Right lobe of liver (tissue), 6 donors: ENCODE data around the gene OR2AE1. TPM values are rescaled to one million over a fixed set of nuclear protein-coding genes. Genes with fewer than 3 reads are reported as not detected.
"Not testable (repeated sequence)": the region's sequence is repeated elsewhere in the genome, so short reads cannot be mapped to it uniquely, and the experiment has no call there.

ENCODE experiments used
- ATAC-seq, 4 donors: fragments of 200-7000 bp; cut with Tn5 transposase; one replicate each; pipeline ENCODE4 v1.9.1; 2020; ENCODE audit warnings: mild to moderate bottlenecking in 4 of 4, moderate library complexity in 4 of 4
- DNase-seq, 3 donors: peaks; one replicate each; pipeline ENCODE4 v3.0.0-alpha.2; 2020
- H3K27ac ChIP-seq, 3 donors: fragments of 200-600 bp; one replicate each; pipeline ENCODE4 v1.8.0; 2022
- H3K27me3 ChIP-seq, 2 donors: fragments of 200-600 bp; one replicate each; pipeline ENCODE4 v1.8.0; 2022
- H3K36me3 ChIP-seq, 4 donors: fragments of 200-600 bp; sonication (generic) in 1 of 4; one replicate each; pipeline versions ENCODE4 v1.5.1 to v1.8.0; 2017 to 2022; ENCODE audit warnings: control low read depth in 1 of 4
- H3K4me1 ChIP-seq, 4 donors: fragments of 200-600 bp; sonication (generic) in 1 of 4; one replicate each; pipeline versions ENCODE4 v1.5.1 to v1.8.0; 2017 to 2022; ENCODE audit warnings: control low read depth in 1 of 4
- H3K4me3 ChIP-seq, 3 donors: fragments of 200-600 bp; one replicate each; pipeline ENCODE4 v1.8.0; 2022
- H3K9me3 ChIP-seq, 4 donors: fragments of 200-600 bp; sonication (generic) in 1 of 4; one replicate each; pipeline versions ENCODE4 v1.5.1 to v1.8.0; 2017 to 2022; ENCODE audit warnings: control low read depth in 1 of 4
- POLR2A ChIP-seq: fragments of 450-650 bp; IDR thresholded peaks from one replicate; pipeline ENCODE4 v1.6.1; 2017; ENCODE audit warnings: antibody characterized with exemption, mild to moderate bottlenecking
- WGBS: methylation state at CpG from one replicate; pipeline ENCODE4 v1.1.6; 2018; ENCODE audit warnings: low coverage, low lambda C conversion rate; ENCODE audit not compliant: insufficient coverage; ENCODE audit errors: missing lambda C conversion rate; 5-methylcytosine and 5-hydroxymethylcytosine counted together
- intact Hi-C, 2 donors: fragments of 100-400 bp; cut with DNase I; formaldehyde crosslinking; loops; one replicate each; pipeline versions ENCODE4 v1.11.2 to v1.14.1; 2022
- total RNA-seq, 6 experiments: library from RNA; depleted of rRNA in 2 of 6; stranded (reverse); fragments of >200 nt in 2 of 6; fragmentation: NEBNext Ultra II Directional in 3 of 6; extraction: Animal tissue kit (Norgen Biotek cat#: 25700) in 3 of 6; gene quantifications; one replicate each; pipeline versions ENCODE4 v1.1.0 to v1.2.4, GENCODE V29; 2016 to 2023
- TF ChIP-seq, protein P1 (sequence below), 4 donors: fragments of 200-600 bp in 3 of 4; fragments of 450-650 bp in 1 of 4; IDR thresholded peaks; one replicate each; pipeline versions ENCODE4 v1.5.1 to v1.8.0; 2016 to 2022; ENCODE audit warnings: antibody characterized with exemption in 4 of 4, mild to moderate bottlenecking in 2 of 4
- donor health status: DM: no; HTN: yes; CAD: no.
- donor health status: DM: no; HTN: no; CAD: no.
- donor health status: DM: no; HTN: no; CAD: no.
- donor health status: DM: no; HTN: yes; CAD: no.
- donor health status: DM: no; HTN: yes; CAD: no.

Gene OR2AE1
- total RNA-seq, 6 experiments from 2014 or later = not detected

DNA sequence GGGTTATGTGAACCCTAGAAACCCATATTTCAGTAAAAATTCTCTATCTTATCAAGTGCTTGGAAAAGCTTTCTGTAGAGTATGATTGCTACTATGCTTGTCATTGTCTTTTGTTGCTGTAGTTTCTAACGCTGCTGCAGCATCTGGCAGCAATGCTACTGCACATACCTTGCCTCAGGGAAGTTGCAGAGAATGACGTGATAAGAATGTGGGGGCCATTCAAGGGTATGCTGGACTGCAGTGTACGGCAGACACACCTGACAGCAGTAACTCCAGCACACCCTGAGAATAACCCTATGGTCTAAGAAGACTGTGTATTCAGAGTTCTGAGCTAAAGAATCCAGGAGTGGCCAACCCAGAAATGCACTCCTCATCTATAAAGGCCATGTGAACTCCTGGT is 22.0 kb upstream of the OR2AE1 start:
- peaks cover 5 to 41% (median 20%) of the 10 kb centered on the region in 4 donors for H3K36me3 ChIP-seq
- H3K4me3 ChIP-seq = no peak overlapping the region
- no peaks in the 10 kb centered on the region for H3K27me3 ChIP-seq
- TF ChIP-seq POLR2A = no peak
- TF ChIP-seq, protein P1, sequence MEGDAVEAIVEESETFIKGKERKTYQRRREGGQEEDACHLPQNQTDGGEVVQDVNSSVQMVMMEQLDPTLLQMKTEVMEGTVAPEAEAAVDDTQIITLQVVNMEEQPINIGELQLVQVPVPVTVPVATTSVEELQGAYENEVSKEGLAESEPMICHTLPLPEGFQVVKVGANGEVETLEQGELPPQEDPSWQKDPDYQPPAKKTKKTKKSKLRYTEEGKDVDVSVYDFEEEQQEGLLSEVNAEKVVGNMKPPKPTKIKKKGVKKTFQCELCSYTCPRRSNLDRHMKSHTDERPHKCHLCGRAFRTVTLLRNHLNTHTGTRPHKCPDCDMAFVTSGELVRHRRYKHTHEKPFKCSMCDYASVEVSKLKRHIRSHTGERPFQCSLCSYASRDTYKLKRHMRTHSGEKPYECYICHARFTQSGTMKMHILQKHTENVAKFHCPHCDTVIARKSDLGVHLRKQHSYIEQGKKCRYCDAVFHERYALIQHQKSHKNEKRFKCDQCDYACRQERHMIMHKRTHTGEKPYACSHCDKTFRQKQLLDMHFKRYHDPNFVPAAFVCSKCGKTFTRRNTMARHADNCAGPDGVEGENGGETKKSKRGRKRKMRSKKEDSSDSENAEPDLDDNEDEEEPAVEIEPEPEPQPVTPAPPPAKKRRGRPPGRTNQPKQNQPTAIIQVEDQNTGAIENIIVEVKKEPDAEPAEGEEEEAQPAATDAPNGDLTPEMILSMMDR (IDR thresholded peaks at IDR 0.05) = no peak
- no peaks in the 10 kb centered on the region for H3K9me3 ChIP-seq
- 80% methylated on average over 2 of the region's 3 CpGs for WGBS
- no peak overlapping the region for H3K27ac ChIP-seq
- no peak for ATAC-seq
- intact Hi-C loops = no loop called here
- no peak for DNase-seq
- no peaks in the 10 kb centered on the region for H3K4me1 ChIP-seq

DNA sequence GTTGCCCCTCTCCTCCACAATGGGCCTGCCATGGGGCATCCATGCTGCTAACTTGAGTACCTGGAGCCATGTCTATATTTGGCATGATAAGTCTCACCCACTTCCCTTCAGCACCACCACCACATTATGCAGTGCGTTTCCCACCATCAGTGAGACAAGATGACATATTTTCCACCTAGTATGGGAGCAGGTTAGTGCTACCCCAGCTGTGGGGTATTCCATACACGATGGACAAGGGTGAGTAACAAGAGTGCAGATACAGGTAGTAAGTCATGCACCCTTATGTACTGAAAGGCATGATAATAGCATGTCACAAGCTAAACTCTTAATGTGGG is 21.2 kb upstream of the OR2AE1 start:
- Histone ChIP-seq H3K27ac (no peak overlapping the region), H3K27me3 (no peaks in the 10 kb centered on the region), H3K4me3 (no peak overlapping the region), H3K9me3 (no peaks in the 10 kb centered on the region), H3K4me1 (no peaks in the 10 kb centered on the region), H3K36me3 (peaks cover 5 to 33% (median 14%) of the 10 kb centered on the region in 4 donors)
- DNase-seq (no peak), ATAC-seq (no peak)
- no CpG with 5 or more reads among the region's 2 CpGs for WGBS
- intact Hi-C loops = no loop called here
- TF ChIP-seq, protein P1 (IDR thresholded peaks at IDR 0.05) = no peak
- no peak for TF ChIP-seq POLR2A

DNA sequence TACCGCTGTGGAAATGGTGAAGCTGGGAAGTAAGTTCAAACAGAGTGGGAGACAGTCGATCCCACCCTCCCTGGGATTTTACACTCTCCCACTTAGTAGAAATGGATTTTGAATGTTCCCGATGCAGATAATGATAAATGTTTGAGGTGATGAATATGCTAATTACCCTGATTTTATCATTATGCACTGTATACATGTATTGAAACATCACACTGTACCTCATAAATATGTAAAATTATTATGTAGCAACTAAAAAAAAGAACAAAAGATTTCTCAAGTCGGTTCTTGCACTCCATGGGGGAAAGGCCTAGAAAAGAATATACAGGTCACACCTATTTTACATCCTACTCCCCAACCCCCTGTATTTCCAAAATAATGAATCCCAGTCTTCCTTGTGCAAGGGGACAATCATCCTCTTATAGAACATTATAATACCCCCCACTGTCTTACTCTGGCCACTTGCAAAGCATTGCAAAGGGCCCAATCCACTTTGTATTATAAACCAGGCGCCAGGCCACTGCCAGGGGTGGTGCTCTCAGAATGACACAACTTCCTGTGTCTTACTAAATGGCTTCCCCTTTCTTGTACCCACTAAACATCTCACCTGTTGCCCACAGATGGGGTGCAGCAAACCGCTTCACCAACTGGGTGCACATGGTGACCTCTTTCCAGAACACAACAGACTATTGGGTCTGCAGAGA is 20.6 kb upstream of the OR2AE1 start:
- TF ChIP-seq, protein P1 (IDR thresholded peaks at IDR 0.05) = no peak
- TF ChIP-seq POLR2A = no peak
- 84% methylated on average over 5 of the region's 6 CpGs for WGBS
- Histone ChIP-seq H3K4me3 (no peak overlapping the region), H3K27ac (no peak overlapping the region), H3K36me3 (peaks cover 3 to 28% (median 11%) of the 10 kb centered on the region in 4 donors), H3K27me3 (no peaks in the 10 kb centered on the region), H3K4me1 (no peaks in the 10 kb centered on the region), H3K9me3 (no peaks in the 10 kb centered on the region)
- intact Hi-C loops = no loop called here
- no peak for ATAC-seq
- no peak for DNase-seq

DNA sequence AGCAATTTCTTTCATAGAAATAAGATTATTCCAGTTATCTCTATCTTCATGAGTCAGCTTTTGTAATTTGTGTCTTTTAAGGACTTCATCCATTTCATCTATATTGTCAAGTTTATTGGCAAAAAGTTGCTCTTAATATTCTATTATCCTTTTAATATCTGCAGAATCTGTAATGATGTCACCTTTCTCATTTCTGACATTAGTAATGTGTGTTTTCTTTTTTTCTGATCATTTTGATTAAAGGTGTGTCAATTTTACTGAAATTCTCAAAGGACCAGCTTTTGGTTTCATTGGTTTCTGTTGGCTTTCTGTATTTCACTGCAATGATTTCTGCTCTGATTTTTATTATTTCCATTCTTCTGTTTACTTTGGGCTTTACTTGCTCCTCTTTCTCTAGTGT is 17.9 kb upstream of the OR2AE1 start:
- Histone ChIP-seq H3K4me1 (no peaks in the 10 kb centered on the region), H3K27ac (no peak overlapping the region), H3K9me3 (no peaks in the 10 kb centered on the region), H3K36me3 (peaks cover 0 to 5% (median 2%) of the 10 kb centered on the region in 4 donors), H3K27me3 (no peaks in the 10 kb centered on the region), H3K4me3 (no peak overlapping the region)
- no peak for TF ChIP-seq POLR2A
- TF ChIP-seq, protein P1 (IDR thresholded peaks at IDR 0.05) = no peak
- ATAC-seq = no peak
- no peak for DNase-seq
- intact Hi-C loops = no loop called here

DNA sequence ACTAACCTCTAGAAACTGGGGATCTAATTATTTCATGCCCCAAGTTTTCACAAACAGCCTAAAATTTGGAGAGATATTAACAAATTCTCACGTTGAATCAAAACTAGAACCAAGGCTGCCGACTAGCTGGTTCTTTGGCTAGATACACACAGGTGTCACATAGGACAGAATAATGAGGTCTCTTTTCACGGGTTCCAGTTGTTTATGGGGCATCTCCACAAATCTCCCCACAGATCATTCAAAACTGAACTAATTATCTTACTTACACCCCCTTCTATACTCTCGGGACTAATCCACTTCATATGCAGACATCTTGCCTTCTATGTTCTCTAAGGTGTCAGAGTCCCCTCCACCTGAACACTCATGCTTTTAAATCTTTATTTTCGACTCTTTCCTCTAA is 16.4 kb upstream of the OR2AE1 start:
- DNase-seq = no peak
- Histone ChIP-seq H3K4me1 (no peaks in the 10 kb centered on the region), H3K27ac (no peak overlapping the region), H3K4me3 (no peak overlapping the region), H3K9me3 (no peaks in the 10 kb centered on the region), H3K27me3 (no peaks in the 10 kb centered on the region), H3K36me3 (peaks cover 0 to 5% (median 0%) of the 10 kb centered on the region in 4 donors)
- no peak for ATAC-seq
- 72% methylated on average over 5 of the region's 5 CpGs for WGBS
- TF ChIP-seq, protein P1 (IDR thresholded peaks at IDR 0.05) = no peak
- TF ChIP-seq POLR2A = no peak
- intact Hi-C loops = no loop called here

DNA sequence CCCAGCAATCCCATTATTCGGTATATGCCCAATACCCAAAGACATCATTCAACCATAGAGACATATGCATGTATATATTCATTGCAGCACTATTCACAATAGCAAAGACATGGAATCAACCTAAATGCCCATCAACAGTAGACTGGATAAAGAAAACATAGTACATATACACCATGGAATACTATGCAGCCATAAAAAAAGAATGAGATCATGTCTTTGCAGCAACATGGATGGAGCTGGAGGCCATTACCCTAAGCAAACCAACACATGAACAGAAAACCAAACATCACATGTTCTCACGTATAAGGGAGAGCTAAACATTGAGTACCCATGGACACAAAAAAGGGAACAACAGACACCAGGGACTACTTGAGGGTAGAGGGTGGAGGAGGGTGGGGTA is 13.5 kb upstream of the OR2AE1 start:
- H3K4me1 ChIP-seq, H3K4me3 ChIP-seq, intact Hi-C loops, H3K36me3 ChIP-seq, ATAC-seq, DNase-seq, H3K9me3 ChIP-seq, H3K27me3 ChIP-seq, H3K27ac ChIP-seq: not testable (repeated sequence)
- WGBS = 100% methylated on average over 2 of the region's 2 CpGs

DNA sequence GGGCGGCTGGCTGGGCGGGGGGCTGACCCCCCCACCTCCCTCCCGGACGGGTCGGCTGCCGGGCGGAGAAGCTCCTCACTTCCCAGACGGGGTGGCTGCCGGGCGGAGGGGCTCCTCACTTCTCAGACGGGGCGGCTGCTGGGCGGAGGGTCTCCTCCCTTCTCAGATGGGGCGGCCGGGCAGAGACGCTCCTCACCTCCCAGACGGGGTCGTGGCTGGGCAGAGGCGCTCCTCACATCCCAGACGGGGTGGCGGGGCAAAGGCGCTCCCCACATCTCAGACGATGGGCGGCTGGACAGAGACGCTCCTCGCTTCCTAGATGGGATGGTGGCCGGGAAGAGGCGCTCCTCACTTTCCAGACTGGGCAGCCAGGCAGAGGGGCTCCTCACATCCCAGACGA is 11.5 kb upstream of the OR2AE1 start:
- no CpG with 5 or more reads among the region's 29 CpGs for WGBS
- H3K36me3 ChIP-seq, ATAC-seq, DNase-seq, H3K4me1 ChIP-seq, H3K9me3 ChIP-seq, H3K27me3 ChIP-seq, H3K27ac ChIP-seq, H3K4me3 ChIP-seq, intact Hi-C loops: not testable (repeated sequence)
